GM12873 (cell line): Measurements from ENCODE around the gene CHCHD3.
A peak's percentile ranks its signal among the peaks of the same experiment; 100 is the strongest.

ENCODE experiments used
- CTCF ChIP-seq: IDR thresholded peaks from 2 replicates; pipeline ENCODE4 v1.5.1; 2012; ENCODE audit warnings: low read depth, mild to moderate bottlenecking, moderate library complexity, low read length, control low read depth; ENCODE audit not compliant: insufficient read depth; ENCODE audit errors: missing control alignments

The CHCHD3 gene

DNA sequence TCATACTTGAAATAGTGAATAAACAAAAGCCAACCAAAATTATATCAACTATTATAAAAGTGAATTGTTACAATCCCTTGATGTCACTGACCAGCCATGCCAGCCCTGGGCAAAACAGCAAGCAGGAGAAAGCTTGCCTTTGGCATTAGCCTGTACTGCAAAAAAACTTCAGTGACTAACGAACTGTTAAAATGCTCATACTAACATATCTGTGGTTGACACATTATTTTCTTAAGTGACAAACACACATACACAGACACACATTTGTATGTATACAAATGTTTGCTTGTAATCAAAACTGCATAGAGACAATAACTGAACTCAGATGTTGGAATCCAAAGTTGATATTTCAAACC, 29.5 kb downstream of the CHCHD3 start:
- TF ChIP-seq CTCF, result no peak

- TF ChIP-seq CTCF, result no peak
These were observed 30.0 kb downstream of the CHCHD3 start for GRCh38 chr7:133051719-133052400.

DNA sequence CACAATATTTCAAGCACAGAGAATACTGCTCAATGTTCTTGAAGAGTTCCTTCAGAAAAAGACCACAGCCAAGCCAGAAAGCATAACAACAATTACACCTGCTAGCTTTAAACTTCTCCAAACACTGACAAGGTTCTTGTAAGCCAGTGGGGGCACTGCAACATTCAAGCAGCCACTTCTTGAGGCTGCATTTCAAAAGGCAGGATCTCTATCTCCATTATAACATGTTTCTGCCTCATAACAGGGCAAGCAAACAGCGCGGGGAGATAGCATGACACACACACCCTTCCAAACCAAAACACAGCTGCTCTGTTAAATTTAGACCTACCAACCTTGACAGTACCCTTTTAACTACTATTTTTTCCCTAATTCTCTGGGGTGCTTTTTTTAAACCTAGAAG, 30.8 kb downstream of the CHCHD3 start:
- TF ChIP-seq CTCF, result peak; percentile 51

DNA sequence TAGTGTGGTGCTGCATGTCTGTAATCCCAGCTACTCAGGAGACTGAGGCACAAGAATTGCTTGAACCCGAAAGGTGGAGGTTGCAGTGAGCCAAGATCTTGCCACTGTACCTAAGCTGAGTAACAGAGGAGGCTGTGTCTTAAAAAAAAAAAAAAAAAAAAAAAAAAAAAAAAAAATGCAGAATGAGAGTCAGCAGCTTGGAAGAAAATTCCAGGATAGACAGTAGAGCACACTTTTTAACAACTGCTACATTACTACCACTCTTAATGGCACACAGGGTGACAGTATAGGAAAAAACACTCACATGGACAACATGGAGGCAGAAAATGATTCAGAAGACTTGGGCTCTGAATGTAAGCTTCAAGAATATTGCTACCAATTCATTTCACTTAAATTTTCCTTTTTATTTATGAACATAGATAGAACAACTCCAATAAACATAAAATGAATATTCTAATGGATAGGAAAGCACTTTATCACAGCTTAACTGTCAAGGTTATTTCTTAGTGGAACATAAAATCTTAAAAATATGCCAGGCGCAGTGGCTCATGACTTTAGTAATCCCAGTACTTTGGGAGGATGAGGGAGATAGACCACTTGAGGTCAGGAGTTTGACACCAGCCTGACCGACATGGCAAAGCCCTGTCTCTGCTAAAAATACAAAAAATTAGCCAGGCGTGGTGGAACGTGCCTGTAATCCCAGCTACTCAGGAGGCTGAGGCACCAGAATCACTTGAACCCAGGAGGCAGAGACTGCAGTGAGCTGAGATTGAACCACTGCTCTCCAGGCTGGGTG, 31.5 kb downstream of the CHCHD3 start:
- no peak for TF ChIP-seq CTCF

DNA sequence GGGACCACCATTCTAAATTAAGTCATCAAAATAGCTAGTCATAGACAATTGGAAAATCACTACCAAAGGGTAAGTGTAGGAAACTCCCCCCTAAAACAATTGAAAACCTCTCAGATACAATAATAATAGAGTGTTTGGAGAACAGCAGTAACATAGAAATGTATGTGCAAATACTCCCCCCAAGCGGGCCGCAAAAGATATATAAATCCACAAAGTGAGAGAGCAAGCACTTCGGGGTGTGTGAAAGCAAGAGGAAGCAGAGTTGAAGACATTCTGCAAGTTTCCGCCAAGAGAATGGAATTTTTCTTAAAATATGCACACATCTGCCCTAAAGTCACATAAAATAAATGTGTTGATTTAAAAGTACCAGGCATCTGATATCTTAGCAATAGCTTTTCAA, 33.3 kb downstream of the CHCHD3 start:
- TF ChIP-seq CTCF, result no peak

DNA sequence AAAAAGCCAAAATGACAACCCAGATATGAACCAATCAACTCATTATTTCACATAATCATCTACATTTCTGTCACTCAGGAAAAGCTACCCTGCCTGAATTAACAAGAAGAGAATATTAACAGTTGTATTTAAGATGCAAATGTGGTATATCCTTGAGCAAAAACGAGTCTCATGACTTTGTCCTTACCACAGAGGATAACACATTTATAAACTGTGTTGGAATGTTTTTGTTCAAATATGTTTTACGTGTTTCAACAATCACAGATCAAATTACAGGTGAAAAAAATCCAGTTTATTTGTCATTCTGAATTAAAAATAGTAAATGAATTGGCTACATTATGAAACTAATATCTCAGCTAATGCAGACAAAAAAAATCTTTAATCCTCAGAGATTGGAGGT, 34.6 kb downstream of the CHCHD3 start:
- TF ChIP-seq CTCF, result no peak

DNA sequence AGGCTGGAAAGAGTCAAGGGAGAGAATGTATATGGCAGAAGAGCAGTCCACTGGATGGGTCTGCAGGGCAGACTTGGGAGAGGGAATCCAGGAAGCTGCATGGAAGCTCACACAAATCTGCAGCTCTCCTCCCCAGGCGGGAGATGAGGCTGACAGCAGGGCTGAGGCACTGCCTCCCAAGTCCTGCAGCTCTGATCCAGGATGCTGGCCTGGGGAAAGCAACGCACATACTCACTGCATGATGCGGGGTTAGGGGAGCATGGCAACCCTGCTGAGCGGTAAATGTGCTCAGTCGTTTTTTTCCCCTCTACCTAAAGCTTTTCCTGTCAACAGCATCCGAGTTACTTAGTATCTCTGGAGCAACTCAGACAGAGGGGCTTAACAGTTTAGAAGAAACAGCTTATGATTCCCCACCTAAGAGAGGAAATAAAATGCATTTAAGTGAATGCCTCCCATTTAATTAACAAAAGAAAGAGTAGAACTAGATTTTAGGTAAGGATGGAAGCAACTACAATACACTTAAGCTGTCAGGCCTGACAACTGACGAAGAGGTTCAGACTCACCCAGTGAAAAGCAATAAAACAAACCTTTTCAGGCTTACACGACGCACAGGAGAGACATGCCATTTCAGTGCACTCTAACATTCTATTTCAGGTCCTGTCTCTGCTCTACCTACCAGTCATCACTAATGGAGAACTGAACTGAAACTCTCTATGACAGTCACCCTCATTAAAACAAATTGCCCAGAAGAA, 37.0 kb downstream of the CHCHD3 start:
- no peak for TF ChIP-seq CTCF
